GM18907 (cell line): ENCODE measurements around the gene PGF.
"Not testable (repeated sequence)": the region's sequence is repeated elsewhere in the genome, so short reads cannot be mapped to it uniquely, and the experiment has no call there.

Experiments
- ATAC-seq: cut with Tn5 transposase; IDR thresholded peaks from one replicate; pipeline ENCODE4 v1.9.1; 2021; ENCODE audit warnings: mild to moderate bottlenecking, moderate library complexity; ENCODE audit not compliant: unreplicated experiment

The PGF gene

DNA sequence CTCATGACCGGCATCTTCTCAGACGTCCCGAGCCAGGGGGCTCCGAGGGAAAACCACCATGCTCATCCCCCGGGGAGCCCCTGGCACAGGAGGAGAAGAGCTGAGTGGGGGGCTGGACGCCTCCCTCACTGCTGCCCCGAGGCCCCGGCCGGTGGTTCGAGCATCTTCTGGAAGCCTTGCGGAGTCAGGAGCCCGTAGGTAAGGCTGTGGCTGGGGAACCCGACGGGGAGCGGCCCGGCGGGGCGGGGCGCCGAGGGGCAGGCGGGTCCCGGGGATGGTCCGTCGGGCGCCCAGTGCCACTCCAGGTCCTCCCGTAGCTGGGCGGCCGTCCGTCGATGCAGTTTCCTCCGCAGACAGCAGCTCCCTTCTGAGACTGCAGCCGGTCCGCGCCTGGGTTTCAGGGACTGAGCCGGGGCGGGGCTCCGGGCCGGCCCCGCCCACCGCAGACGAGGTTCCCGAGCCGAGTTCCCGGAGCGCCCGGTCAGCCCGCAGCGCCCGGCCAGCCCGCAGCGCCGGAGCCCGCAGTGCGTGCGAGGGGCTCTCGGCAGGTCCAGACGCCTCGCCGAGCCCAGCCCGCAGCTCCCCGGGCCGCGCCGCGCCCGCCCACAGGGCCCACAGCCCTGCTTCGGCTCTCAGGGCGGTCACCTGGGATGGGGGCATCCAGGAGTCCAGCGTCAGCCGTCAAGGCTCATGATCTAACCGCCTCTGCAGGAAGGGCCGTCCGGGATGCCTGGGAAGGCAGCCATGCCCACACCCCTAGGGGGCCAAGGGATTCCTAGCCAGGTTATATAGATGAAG lies at the start of gene PGF:
Gene PGF (minus strand): TSS at position 369 of the 798 bp plus-strand sequence. CDS start 355 bp downstream, at position 14.
- no peak for ATAC-seq

DNA sequence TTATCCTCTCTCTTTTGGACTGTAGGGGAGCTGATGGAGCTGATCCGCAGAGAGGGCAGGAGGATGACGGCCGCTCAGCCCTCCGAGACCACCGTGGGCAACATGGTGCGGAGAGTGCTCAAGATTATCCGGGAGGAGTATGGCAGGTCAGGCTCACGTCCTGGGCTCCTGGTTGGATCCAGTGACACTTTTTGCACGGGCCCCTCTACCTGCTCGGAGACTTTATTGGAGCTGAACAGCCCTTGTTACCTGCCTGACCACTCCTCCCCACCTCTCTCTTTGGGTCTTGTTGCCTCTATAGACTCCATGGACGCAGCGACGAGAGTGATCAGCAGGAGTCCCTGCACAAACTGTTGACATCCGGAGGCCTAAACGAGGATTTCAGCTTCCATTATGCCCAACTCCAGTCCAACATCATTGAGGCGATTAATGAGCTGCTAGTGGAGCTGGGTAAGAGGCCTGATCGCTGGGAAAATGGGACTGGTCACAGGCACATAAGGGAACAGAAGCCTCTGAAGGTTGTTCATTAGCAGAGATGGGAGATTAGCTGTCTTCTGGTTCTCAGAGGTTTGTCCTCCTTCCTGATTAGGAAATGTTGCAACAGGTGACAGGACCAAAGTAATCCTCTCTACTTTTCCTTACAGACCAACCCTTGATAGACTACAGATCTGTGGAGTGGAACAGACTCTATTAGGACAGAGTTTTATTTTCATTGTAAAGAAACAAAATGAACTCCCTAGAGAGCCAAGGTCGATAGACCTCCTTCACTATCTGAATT lies 48.0 kb upstream of the PGF start:
- ATAC-seq, result no peak

DNA sequence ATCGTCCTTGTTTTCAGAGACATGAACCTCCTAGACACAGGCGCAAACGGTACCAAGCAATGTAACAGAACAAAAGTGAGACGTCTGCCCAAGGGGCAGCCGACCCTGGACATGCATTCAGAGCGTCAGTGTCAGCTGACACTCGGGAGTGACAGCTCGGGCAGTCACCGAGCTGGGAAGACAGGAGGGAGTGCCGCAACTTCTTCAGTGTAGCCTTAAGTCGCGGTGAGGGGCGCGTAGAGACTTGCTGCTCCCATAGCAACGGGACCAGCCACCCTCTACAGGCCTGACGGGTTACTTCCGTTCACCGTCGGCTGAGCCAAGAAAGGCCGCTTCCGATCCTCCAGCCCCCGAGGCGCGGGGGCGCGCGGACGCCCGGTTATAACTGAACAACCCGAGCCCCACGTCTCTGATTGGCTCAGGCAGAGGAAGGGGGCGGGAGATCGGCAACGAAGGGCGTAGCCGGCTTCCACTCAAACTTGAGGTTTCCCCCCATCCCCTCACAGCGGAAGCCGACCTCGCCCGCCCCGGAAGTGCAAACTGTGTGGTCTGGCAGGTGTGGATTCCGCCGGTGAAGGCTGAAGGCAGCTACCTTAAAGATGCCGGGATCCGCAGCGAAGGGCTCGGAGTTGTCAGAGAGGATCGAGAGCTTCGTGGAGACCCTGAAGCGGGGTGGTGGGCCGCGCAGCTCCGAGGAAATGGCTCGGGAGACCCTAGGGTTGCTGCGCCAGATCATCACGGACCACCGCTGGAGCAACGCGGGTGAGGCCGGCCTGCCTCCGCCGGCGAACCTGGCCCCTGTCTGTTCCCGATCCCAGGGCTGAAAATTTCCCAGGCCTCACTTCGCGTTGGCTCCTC lies 47.2 kb upstream of the PGF start, which contains the start of gene EIF2B2:
Gene EIF2B2 (plus strand): TSS at position 530 of the 858 bp plus-strand sequence. CDS start 70 bp downstream, at position 600.
- ATAC-seq, result peak; percentile 95

DNA sequence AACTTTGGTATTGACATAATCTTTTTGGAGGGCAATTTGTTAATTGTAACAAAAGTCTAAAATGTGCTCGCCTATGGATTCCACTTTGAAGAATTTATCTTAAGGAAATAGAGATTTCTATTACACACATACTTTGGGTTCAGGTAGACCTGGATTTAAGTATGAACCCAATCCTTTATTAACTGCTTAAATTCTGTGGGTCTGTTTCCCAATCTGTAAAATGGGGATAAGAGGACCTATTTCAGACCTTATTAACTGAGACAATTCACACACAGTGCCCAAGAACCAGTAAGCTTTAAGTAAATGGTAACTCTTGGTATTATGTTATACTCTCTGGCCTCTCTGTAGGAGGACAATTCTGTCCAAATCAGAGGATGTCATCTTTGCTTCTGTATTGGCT lies 46.5 kb upstream of the PGF start:
- ATAC-seq, result no peak

DNA sequence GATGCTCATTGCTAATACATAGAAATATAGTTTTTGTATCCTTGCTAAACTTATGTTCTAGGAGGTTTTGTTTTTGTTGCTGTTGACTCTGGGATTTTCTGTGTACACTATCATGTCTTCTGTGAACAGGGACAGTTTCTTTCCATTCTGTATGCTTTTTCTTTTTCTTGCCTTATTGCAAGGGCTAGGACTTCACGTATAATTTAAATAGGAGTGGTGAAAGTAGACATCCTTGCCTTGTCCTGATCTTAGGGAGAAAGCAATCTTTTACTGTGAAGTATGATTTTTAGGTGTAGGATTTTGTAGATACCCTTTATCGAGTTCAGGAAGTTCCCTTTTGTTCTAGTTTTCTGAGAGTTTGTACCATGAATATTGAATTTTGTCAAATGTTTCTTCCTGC lies 45.9 kb upstream of the PGF start:
- no peak for ATAC-seq

DNA sequence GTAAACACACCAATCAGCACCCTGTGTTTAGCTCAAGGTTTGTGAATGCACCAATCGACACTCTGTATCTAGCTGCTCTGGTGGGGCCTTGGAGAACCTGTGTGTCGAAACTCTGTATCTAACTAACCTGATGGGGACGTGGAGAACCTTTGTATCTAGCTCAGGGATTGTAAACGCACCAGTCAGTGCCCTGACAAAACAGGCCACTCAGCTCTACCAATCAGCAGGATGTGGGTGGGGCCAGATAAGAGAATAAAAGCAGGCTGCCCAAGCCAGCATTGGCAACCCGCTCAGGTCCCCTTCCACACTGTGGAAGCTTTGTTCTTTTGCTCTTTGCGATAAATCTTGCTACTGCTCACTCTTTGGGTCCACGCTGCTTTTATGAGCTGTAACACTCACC lies 40.4 kb upstream of the PGF start:
- not testable (repeated sequence) for ATAC-seq

DNA sequence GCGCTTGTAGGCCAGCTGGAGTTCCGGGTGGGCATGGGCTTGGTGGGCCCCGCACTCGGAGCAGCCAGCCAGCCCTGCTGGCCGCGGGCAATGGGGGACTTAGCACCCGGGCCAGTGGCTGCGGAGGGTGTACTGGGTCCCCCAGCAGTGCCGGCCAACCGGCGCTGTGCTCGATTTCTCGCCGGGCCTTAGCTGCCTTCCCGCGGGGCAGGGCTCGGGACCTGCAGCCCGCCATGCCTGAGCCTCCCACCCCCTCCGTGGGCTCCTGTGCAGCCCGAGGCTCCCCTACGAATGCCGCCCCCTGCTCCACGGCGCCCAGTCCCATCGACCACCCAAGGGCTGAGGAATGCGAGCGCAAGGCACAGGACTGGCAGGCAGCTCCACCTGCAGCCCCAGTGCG lies 38.8 kb upstream of the PGF start:
- ATAC-seq, result not testable (repeated sequence)

DNA sequence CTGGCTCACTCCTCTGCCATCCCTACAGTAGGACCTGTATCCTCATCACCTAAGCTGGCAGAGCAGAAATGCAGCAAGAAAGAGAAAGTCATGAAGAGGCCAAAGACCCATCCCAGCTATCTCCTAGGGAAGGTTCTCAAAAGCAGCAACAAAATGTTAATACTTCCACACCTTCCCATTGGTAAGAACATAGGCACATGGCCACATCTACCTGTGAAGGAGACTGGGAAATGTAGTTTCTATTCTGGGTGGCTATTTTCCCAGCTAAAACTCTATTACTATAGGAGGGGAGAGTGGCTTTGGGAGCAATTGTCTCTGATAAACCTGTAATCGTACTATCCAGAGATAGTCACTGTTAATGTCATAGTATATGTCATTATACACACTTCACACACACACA lies 33.6 kb upstream of the PGF start:
- ATAC-seq, result no peak

DNA sequence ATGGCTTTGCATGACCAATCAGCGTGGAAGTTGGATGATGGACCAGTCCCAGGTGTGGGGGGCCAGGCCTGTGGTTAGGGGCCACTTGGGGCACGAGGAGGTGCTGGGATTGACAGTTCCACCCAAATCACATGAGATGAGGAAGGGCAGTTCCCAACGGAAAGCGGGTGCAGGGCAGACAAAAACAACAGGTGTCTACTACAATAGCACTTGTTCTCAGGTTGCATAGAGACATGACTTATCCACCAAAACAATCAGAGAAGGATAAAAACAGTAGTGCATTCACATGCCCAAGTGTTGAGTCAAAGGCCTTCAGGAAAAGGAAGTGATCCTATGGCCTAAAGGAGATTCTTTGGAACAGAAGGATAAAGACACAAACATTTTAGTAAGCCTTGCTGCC lies 32.7 kb upstream of the PGF start:
- no peak for ATAC-seq

DNA sequence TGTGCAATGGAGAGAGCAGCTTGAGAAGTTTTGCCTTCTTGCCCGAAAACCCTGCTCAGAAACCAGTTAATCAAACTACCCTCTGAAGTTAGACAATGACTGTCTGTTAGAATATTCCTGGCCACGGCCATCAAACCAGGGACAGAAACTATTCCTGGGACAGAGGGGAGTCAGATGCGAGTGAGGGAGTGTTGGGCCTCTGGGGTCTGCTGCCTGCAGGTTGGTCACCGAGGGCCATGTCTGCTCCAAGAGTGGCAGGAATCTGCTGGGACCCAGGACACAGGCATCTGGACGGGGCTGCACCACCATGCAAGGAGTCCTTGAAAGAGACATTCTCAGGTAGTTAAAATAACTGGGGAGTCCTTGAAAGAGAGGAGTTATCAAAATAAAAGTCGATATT lies 30.4 kb upstream of the PGF start:
- no peak for ATAC-seq

DNA sequence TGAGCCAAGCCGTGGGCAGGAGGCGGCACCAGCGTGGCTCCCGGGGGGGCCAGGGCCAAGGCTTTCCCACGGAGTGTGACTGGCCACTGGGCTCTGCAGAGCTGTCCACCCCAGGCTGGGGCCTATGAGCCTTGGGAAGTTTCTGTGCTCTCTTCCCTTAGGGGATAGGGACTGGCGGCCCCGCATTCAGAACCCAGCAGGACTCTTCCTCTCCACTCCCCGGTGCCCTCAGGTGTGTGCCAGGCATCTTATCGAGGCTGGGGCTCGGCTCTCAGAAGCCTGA lies 29.6 kb upstream of the PGF start:
- ATAC-seq, result no peak

DNA sequence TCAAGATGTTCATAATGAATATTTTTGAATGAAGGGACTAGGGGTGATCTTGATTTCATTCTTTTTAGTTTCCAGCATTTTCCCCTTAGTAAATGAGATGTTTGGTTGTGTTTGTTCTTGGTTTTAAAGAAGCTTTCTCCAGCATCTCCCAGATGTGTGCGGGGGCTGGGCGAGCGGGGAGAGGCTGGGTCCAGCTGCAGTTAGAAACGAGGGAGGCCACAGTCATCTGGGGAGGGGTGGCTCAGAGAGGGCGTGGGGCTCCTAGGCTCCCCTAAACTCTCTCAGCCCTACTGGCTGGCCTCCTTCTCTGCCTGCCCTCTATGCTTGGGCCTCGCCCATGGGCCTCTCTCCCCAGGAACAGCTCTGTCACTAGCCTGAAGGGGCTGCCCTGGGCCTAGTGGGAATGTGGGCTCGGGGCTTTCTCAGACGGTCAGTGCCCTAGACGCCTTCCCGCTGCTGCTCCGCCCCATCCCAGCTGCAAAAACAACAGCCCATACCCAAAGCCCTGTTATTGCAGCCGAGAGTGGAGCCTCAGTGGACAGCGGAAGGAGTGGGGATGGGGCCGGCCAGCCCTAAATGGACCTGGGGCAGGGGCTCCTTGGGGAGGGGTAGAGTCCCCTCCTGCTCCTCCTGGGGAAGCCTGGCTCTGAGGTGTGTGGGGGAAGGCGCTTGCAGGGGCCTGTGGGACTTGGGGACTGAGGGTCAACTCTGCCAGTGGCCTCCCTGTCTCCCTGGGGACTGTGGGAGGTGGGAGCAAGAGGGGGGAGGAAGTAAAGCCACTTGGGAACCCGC lies 29.0 kb upstream of the PGF start:
- ATAC-seq, result no peak

DNA sequence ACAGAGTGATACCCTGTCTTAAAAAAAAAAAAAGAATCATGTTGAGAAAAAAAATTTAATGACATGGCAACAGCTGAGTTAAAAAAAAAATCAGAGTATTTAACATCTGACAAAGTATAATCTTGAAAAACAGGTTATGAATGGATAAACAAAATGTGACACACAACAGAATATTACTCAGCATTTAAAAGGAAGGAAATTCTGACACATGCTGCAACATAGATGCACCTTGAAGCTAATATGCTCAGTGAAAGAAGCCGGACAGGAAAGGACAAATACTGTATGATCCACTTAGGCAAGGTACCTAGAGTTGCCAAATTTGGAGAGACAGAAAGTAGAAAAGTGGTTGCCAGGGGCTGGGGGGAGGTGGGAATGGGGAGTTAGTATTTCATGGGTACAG lies 27.9 kb upstream of the PGF start:
- no peak for ATAC-seq

DNA sequence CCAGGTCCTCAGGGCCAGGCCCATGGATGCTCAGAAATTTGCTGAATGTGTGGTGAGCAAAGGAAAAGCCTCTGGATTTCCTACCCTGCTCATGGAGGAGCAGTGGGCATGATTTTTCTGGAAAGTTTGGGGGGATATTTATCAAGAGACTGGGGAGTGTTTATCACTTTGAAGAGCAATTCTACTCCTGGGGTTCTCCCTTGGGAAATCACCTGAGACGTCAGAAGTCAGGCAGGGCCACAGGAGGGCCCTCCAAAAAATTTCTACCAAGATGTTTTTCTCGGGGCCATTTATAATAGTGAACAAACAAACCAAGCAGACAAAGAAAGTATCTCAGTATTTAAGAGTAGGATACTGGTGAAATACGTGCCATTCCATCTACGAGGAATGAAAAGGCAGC lies 27.3 kb upstream of the PGF start:
- no peak for ATAC-seq

DNA sequence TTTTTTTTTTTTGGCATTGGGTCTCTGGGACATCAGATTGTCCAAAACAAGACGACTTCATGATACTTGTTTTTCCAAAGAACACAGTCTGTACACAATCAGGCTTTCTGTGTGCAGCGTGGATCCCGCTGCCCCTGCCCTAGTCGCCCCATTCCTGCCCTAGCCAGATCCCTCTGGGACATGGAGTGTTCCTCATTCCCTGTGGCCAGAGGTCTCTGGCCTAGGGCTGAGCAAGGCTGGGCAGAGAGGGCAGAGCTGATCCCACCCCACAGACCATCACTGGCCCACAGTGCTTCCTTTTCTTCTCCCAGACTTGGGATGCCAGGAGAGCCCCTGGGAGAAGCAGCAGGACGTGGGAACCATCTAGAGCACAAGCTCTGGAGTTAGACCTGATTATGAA lies 26.4 kb upstream of the PGF start:
- no peak for ATAC-seq

DNA sequence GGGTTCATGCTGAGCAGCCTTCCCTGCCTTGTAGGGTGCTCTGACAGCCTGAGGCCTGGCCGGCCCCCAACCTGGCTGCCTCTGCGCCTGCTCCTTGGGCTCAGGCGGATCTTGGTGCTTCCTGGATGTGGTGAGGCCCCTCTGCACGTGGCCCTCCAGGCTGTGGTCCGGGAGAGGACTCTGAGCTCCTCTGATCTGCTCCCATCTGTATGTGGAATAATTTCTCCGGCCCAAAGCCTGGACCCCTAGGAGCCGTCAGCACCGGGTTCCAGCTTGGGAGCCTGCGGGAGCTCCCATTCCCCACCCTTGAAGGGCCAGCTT lies 26.0 kb upstream of the PGF start:
- no peak for ATAC-seq

DNA sequence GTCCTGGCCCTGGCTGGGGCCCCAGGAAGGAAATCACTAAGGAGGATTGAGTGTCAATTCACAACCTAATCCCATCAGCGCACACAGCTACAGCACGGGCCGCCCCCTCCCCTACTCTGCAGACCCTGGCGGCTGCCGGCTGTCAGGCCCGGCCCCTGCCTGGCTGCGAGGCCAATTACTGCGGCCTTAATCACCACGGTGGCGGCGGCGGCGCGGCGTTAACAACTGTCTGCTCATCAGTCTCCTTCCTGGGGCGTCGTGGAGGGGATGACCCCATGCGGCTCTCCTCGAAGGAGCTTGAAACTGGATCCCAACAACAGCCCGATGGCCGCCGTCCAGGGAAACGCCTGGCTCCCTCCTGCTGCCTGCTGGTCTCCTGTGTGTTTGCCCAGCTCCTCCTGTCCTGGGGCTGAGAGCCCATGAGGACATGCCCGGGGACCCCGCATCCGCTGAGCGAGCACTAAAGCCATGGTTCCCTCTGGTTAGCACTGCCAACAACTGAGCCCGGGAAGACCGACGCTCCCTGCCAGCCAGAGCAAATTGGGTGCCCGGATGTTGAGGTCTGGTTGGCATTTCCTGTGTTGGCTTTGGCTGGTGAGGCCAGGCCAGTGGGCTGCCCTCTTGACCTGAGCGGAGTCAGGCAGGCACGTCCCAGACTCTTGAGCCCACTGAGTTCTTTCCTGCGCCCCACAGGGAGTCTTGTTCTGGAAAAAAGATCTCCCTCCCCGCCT lies 25.5 kb upstream of the PGF start:
- ATAC-seq, result no peak

DNA sequence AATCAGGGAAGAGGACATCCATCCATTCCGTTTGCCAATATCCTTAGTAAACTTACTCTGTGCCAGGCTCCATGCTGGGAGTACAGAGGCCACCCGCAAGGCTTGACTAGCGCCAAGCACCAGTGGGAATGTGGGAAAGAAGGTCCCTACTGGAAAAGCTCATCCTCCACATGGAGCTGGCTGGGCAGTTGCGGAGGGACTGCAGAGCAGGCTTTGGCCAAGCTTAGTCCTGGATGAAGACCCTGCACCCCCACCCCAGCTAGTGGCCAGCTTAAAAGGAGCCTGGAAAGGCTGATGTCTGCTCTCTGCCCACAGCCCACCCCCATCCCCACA lies 25.0 kb upstream of the PGF start:
- no peak for ATAC-seq

DNA sequence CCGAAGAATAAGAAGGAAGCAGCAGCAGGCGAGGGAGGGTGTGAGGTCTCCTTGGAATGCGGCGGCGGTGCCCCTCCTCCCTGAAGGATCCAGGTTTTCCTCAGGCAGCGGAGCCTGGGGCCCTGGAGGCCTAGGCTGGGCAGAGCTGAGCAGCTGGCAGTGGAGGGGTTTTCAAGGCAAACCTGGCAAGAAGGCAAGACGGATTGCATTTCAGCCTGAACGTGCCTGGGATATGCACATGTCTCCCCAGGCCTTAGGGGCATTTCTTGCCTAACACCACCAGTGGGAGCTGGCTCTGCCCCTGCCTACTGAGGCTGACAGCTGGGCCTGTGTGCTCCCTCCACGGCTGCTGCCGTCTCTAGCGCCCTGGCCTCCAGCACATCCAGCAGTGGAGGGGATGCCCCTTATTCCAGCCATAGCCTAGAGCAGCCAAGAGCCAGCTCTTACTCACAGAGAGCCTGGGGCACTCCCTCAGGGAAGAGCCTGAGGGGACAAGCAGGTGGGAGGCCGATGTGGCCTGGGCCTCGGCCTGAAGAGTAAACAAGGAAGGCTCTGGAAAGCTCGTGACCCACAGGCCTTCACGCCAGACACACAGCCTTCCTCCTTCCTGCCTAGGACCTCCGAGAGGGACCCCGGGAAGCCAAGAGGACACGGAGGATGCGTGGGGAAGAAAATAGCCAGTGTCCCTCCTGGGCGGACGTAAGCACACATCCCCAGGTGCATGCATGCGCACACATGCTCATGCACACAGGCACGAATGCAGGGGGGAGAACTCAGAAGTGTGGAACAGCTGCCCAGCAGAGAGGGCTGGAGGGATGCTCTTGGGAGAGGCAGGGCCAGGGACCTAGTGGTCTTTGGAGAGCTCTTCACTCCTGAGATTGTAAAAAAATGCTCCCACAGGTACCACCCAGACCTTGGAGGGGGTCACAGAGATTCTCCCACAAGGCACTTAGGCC lies 24.3 kb upstream of the PGF start:
- no peak for ATAC-seq
